Vagina (tissue), 2 donors: ENCODE results near the gene IFNAR2. TPM values are rescaled to one million over a fixed set of nuclear protein-coding genes. Genes with fewer than 3 reads are reported as not detected.

Source experiments
- DNase-seq, 2 donors: peaks; one replicate each; pipeline ENCODE4 v3.0.0-alpha.2; 2017; ENCODE audit errors: extremely low spot score in 2 of 2
- H3K27ac ChIP-seq: fragments of 200-600 bp; sonication (generic); one replicate; pipeline ENCODE4 v1.5.1; 2019
- H3K27me3 ChIP-seq: fragments of 200-600 bp; sonication (generic); one replicate; pipeline ENCODE4 v1.5.1; 2019
- H3K36me3 ChIP-seq, 2 donors: fragments of 200-600 bp; sonication (generic); one replicate each; pipeline ENCODE4 v1.5.1; 2017 to 2019
- H3K4me1 ChIP-seq: fragments of 200-600 bp; sonication (generic); one replicate; pipeline ENCODE4 v1.5.1; 2019
- H3K4me3 ChIP-seq, 2 donors: fragments of 200-600 bp; sonication (generic); 1 replicate in 1 of 2; 2 replicates in 1 of 2; pipeline ENCODE4 v1.5.1; 2016 to 2019
- H3K9me3 ChIP-seq: fragments of 200-600 bp; sonication (generic); one replicate; pipeline ENCODE4 v1.5.1; 2019
- POLR2A ChIP-seq, 2 donors: fragments of 450-650 bp; IDR thresholded peaks; one replicate each; pipeline ENCODE4 v1.6.1; 2017; ENCODE audit warnings: antibody characterized with exemption in 2 of 2, mild to moderate bottlenecking in 2 of 2, moderate library complexity in 2 of 2
- POLR2AphosphoS5 ChIP-seq, 2 donors: sonication (generic); formaldehyde crosslinking; IDR thresholded peaks; one replicate each; pipeline ENCODE4 v1.9.0; 2017; ENCODE audit warnings: antibody characterized with exemption in 2 of 2, mild to moderate bottlenecking in 2 of 2, low read depth in 1 of 2; ENCODE audit not compliant: insufficient read depth in 1 of 2
- intact Hi-C: fragments of 100-400 bp; cut with DNase I; formaldehyde crosslinking; loops from one replicate; pipeline ENCODE4 v1.15.1; 2023
- total RNA-seq: library from RNA; depleted of rRNA; stranded (reverse); fragments of >200 nt; gene quantifications from one replicate; pipeline ENCODE4 v1.2.3, GENCODE V29; 2016
- TF ChIP-seq, protein P1 (sequence below), 3 experiments: fragments of 450-650 bp in 2 of 3; fragments of 200-600 bp in 1 of 3; sonication (generic) in 1 of 3; IDR thresholded peaks; one replicate each; pipeline ENCODE4 v1.5.1; 2017 to 2019; ENCODE audit warnings: antibody characterized with exemption in 3 of 3, mild to moderate bottlenecking in 2 of 3, moderate library complexity in 2 of 3

The IFNAR2 gene
- total RNA-seq, 1 donor from 2014 or later, result 9.3 TPM

DNA sequence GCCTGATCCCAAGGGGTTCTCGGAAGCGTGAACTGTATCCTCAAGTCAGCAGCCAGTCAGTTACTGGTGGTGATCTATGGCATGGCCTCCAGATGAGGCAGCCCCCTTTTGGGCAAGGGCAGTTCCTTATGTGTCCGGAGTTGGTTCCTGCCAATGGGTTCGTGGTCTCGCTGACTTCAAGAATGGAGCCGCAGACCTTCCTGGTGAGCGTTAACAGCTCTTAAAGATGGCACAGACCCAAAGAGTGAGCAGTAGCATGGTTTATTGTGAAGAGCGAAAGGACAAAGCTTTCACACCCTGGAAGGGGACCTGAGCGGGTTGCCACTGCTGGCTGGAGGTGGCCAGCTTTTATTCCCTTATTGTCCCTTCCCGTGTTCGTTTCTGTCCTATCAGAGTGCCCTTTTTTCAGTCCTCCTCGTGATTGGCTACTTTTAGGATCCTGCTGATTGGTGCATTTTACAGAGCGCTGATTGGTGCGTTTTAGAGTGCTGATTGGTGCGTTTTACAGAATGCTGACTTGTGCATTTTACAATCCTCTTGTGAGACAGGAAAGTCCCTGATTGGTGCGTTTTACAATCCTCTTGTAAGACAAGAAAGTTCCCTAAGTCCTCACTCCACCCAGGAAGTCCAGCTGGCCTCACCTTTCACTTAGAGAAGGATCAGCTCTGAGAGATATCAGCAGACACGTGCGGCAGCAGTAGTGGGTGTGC is 27.5 kb downstream of the IFNAR2 start:
- H3K4me3 ChIP-seq, result no peak overlapping the region
- H3K4me1 ChIP-seq, result no peaks in the 10 kb centered on the region
- H3K9me3 ChIP-seq, result no peaks in the 10 kb centered on the region
- H3K27me3 ChIP-seq, result no peaks in the 10 kb centered on the region
- peaks cover 0 to 33% of the 10 kb centered on the region in 2 donors for H3K36me3 ChIP-seq
- intact Hi-C loops, result no loop called here
- H3K27ac ChIP-seq, result no peak overlapping the region
- no peak for DNase-seq
- TF ChIP-seq, protein P1, sequence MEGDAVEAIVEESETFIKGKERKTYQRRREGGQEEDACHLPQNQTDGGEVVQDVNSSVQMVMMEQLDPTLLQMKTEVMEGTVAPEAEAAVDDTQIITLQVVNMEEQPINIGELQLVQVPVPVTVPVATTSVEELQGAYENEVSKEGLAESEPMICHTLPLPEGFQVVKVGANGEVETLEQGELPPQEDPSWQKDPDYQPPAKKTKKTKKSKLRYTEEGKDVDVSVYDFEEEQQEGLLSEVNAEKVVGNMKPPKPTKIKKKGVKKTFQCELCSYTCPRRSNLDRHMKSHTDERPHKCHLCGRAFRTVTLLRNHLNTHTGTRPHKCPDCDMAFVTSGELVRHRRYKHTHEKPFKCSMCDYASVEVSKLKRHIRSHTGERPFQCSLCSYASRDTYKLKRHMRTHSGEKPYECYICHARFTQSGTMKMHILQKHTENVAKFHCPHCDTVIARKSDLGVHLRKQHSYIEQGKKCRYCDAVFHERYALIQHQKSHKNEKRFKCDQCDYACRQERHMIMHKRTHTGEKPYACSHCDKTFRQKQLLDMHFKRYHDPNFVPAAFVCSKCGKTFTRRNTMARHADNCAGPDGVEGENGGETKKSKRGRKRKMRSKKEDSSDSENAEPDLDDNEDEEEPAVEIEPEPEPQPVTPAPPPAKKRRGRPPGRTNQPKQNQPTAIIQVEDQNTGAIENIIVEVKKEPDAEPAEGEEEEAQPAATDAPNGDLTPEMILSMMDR (IDR thresholded peaks at IDR 0.05), result no peak
- TF ChIP-seq POLR2A (IDR thresholded peaks at IDR 0.05) (no peak), POLR2AphosphoS5 (IDR thresholded peaks at IDR 0.05; ENCODE audit: insufficient read depth in 1 of 2, low read depth in 1 of 2) (no peak)

DNA sequence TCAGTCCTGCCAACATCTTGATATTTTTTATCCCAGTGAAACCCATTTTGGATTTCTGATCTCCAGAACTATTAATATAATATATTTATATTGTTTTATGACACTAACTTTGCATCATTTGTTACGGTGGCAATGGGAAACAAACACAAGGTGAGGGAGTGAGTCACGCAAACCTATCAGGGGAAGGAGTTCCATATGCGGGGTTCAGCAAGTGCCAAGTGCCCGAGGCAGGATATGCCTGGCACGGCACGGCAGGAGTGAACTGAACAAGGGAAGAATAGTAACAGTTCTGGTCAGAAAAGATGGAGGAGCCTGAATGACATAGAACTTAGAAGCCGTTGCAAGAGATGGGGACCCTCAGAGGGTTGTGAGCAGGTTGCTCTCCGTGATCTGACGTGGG is 28.7 kb downstream of the IFNAR2 start:
- peaks cover 0 to 25% of the 10 kb centered on the region in 2 donors for H3K36me3 ChIP-seq
- TF ChIP-seq POLR2AphosphoS5 (IDR thresholded peaks at IDR 0.05; ENCODE audit: insufficient read depth in 1 of 2, low read depth in 1 of 2) (no peak), POLR2A (IDR thresholded peaks at IDR 0.05) (no peak)
- TF ChIP-seq, protein P1 (IDR thresholded peaks at IDR 0.05), result no peak

DNA sequence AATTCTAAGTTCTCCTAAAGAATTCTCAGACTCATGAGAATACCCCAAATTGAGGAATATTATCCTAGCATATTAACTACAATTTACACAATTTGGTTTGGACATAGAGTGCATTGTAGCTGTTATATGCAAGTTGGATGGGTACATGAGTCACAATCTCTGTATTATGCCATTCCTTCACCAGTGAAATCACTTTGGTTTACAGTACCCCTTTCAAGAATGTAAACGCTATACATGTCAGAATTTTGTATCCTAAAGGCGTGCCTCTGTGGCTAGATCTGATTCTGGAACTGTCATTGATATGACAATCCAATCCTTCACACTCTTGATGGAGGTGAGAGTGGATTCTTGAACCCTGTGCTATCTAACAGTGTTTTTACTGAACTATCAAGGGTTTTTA is 29.7 kb downstream of the IFNAR2 start:
- H3K36me3 ChIP-seq, result peaks cover 0 to 16% of the 10 kb centered on the region in 2 donors
- H3K9me3 ChIP-seq, result no peaks in the 10 kb centered on the region
- no peak for TF ChIP-seq POLR2A (IDR thresholded peaks at IDR 0.05)
- TF ChIP-seq POLR2AphosphoS5 (IDR thresholded peaks at IDR 0.05; ENCODE audit: insufficient read depth in 1 of 2, low read depth in 1 of 2), result no peak
- TF ChIP-seq, protein P1 (IDR thresholded peaks at IDR 0.05), result no peak

More for the DNA sequence above, 28.7 kb downstream of the IFNAR2 start:
- intact Hi-C loops, result no loop called here
- peak in 1 of 2 donors; percentile 49 for DNase-seq
- H3K9me3 ChIP-seq, result no peaks in the 10 kb centered on the region
- H3K27ac ChIP-seq, result no peak overlapping the region
- H3K27me3 ChIP-seq, result no peaks in the 10 kb centered on the region
- no peak overlapping the region for H3K4me3 ChIP-seq
- no peaks in the 10 kb centered on the region for H3K4me1 ChIP-seq

DNA sequence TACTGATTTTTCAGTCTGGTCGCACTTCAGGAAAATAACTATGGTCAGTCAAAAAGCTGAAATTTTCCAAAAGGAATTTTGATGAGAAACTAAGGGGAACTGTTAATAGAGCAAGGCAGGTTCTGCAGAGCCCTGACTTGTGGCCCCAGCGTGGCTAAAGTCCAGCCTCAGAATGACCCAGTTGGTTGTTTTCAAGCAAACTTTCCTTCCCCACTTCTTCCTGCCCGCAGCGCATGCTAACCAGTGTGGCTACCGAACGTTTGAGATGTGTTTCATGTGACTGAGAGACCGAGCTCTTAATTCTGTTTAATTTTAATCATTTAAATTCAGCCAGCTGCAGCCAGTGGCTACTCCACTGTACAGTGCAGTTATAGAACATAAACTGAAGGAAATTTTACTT is 30.3 kb downstream of the IFNAR2 start:
- TF ChIP-seq POLR2A (IDR thresholded peaks at IDR 0.05) (no peak), POLR2AphosphoS5 (IDR thresholded peaks at IDR 0.05; ENCODE audit: insufficient read depth in 1 of 2, low read depth in 1 of 2) (no peak)
- TF ChIP-seq, protein P1 (IDR thresholded peaks at IDR 0.05), result no peak
- Histone ChIP-seq H3K27ac (no peak overlapping the region), H3K36me3 (peaks cover 0 to 15% of the 10 kb centered on the region in 2 donors), H3K4me1 (no peaks in the 10 kb centered on the region), H3K9me3 (no peaks in the 10 kb centered on the region), H3K4me3 (no peak overlapping the region), H3K27me3 (no peaks in the 10 kb centered on the region)
- peak in 1 of 2 donors; percentile 58 for DNase-seq
- intact Hi-C loops, result no loop called here

More for the DNA sequence above, 29.7 kb downstream of the IFNAR2 start:
- Histone ChIP-seq H3K27ac (no peak overlapping the region), H3K4me3 (no peak overlapping the region), H3K4me1 (no peaks in the 10 kb centered on the region), H3K27me3 (no peaks in the 10 kb centered on the region)
- DNase-seq, result no peak
- intact Hi-C loops, result no loop called here

DNA sequence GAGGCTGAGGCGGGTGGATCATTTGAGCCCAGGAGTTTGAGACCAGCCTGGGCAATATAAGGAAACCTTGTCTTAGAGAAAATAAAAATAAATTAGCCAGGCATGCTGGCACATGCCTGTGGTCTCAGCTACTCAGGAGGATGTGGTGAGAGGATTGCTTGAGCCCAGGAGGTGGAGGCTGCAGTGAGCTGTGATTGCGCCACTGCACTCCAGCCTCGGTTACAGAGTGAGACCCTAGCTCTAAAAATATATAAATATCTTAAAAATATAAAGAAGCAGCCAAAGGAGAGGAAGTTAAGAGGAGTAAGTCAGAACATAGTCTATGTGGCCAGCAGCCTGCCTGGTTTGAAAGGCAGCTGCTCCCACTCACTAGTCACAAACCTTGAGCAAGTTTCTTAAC is 31.9 kb downstream of the IFNAR2 start:
- no peak overlapping the region for H3K27ac ChIP-seq
- TF ChIP-seq POLR2A (IDR thresholded peaks at IDR 0.05) (no peak), POLR2AphosphoS5 (IDR thresholded peaks at IDR 0.05; ENCODE audit: insufficient read depth in 1 of 2, low read depth in 1 of 2) (no peak)
- TF ChIP-seq, protein P1 (IDR thresholded peaks at IDR 0.05), result no peak
- intact Hi-C loops, result no loop called here
- H3K4me1 ChIP-seq, result peaks cover 6% of the 10 kb centered on the region
- H3K4me3 ChIP-seq, result no peak overlapping the region
- no peaks in the 10 kb centered on the region for H3K27me3 ChIP-seq
- H3K9me3 ChIP-seq, result no peaks in the 10 kb centered on the region
- DNase-seq, result no peak
- H3K36me3 ChIP-seq, result peaks cover 0 to 15% of the 10 kb centered on the region in 2 donors
